Caco-2 (cell line): Measurements from ENCODE around the gene KREMEN1. TPM values are rescaled to one million over a fixed set of nuclear protein-coding genes. Genes with fewer than 3 reads are reported as not detected.

ENCODE experiments used
- BruUV-seq: library from RNA; stranded (reverse); fragments of 400-500 nt; replicated peaks from 2 replicates; lab custom pipeline; 2021; lab: Mats Ljungman, UMichigan
- CTCF ChIA-PET: fragments of 300-600 bp; sonication (Branson Sonifier 250); formaldehyde crosslinking; loops from one replicate; lab custom pipeline; 2022; ENCODE audit warnings: antibody characterized with exemption; lab: Charles Lee
- POLR2A ChIA-PET: fragments of 300-600 bp; sonication (Branson Sonifier 250); formaldehyde crosslinking; loops from one replicate; lab custom pipeline; 2022; ENCODE audit warnings: antibody characterized with exemption; lab: Charles Lee
- DNase-seq, 2 experiments: peaks; one replicate each; pipeline versions ENCODE4 v3.0.0 to v3.0.0-alpha.2; 2020 to 2022
- H3K27me3 ChIP-seq: replicated peaks from 2 replicates; pipeline ENCODE4 v1.6.0; 2011; ENCODE audit warnings: low read length; ENCODE audit not compliant: control insufficient read depth, insufficient read depth
- H3K36me3 ChIP-seq: 2 replicates; pipeline ENCODE4 v1.5.1; 2011; ENCODE audit warnings: low read length; ENCODE audit not compliant: control insufficient read depth, insufficient read depth
- H3K4me1 ChIP-seq: fragments of 250-450 bp; sonication (Bioruptor Pico); 2 replicates; pipeline ENCODE4 v1.5.1; 2020; ENCODE audit warnings: mild to moderate bottlenecking
- H3K4me3 ChIP-seq: 2 replicates; pipeline ENCODE4 v1.5.1; 2011; ENCODE audit warnings: low read depth, mild to moderate bottlenecking, control low read depth, low read length
- H3K9me3 ChIP-seq: fragments of 250-450 bp; sonication (Bioruptor Pico); 2 replicates; pipeline ENCODE4 v1.5.1; 2020; ENCODE audit warnings: mild to moderate bottlenecking, moderate library complexity
- H3K27ac Mint-ChIP-seq: one replicate; pipeline ENCODE4 v1.8.0; 2022; ENCODE audit warnings: mixed read lengths; ENCODE audit not compliant: unreplicated experiment
- H3K27me3 Mint-ChIP-seq: one replicate; pipeline ENCODE4 v1.8.0; 2022; ENCODE audit warnings: mixed read lengths; ENCODE audit not compliant: insufficient read depth, unreplicated experiment
- H3K36me3 Mint-ChIP-seq: one replicate; pipeline ENCODE4 v1.8.0; 2022; ENCODE audit warnings: mild to moderate bottlenecking, mixed read lengths; ENCODE audit not compliant: insufficient read depth, unreplicated experiment
- H3K4me1 Mint-ChIP-seq: one replicate; pipeline ENCODE4 v1.8.0; 2022; ENCODE audit warnings: low read depth, mixed read lengths; ENCODE audit not compliant: unreplicated experiment
- H3K4me3 Mint-ChIP-seq: one replicate; pipeline ENCODE4 v1.8.0; 2022; ENCODE audit warnings: mild to moderate bottlenecking, moderate library complexity, mixed read lengths; ENCODE audit not compliant: unreplicated experiment
- H3K9me3 Mint-ChIP-seq: one replicate; pipeline ENCODE4 v1.8.0; 2022; ENCODE audit warnings: mixed read lengths; ENCODE audit not compliant: unreplicated experiment
- intact Hi-C: fragments of 100-400 bp; cut with micrococcal nuclease; formaldehyde crosslinking; loops from one replicate; pipeline ENCODE4 v1.10.0; 2022; ENCODE audit not compliant: unreplicated experiment
- total RNA-seq: library from RNA; stranded (reverse); gene quantifications from 2 replicates; pipeline ENCODE4 v1.2.3, GENCODE V29; 2022
- TF ChIP-seq, protein P1 (sequence below), 2 experiments: fragments of 200-600 bp in 1 of 2; IDR thresholded peaks; 1 replicate in 1 of 2; 2 replicates in 1 of 2; pipeline versions ENCODE4 v1.5.1 to v1.8.0; 2011 to 2022; ENCODE audit warnings: antibody characterized with exemption in 1 of 2, control low read depth in 1 of 2, inconsistent platforms in 1 of 2, low read depth in 1 of 2, low read length in 1 of 2, mild to moderate bottlenecking in 1 of 2, moderate library complexity in 1 of 2; ENCODE audit not compliant: insufficient read depth in 1 of 2, severe bottlenecking in 1 of 2, unreplicated experiment in 1 of 2

The KREMEN1 gene
- total RNA-seq, 1 experiment from 2014 or later = 29.7 TPM

DNA sequence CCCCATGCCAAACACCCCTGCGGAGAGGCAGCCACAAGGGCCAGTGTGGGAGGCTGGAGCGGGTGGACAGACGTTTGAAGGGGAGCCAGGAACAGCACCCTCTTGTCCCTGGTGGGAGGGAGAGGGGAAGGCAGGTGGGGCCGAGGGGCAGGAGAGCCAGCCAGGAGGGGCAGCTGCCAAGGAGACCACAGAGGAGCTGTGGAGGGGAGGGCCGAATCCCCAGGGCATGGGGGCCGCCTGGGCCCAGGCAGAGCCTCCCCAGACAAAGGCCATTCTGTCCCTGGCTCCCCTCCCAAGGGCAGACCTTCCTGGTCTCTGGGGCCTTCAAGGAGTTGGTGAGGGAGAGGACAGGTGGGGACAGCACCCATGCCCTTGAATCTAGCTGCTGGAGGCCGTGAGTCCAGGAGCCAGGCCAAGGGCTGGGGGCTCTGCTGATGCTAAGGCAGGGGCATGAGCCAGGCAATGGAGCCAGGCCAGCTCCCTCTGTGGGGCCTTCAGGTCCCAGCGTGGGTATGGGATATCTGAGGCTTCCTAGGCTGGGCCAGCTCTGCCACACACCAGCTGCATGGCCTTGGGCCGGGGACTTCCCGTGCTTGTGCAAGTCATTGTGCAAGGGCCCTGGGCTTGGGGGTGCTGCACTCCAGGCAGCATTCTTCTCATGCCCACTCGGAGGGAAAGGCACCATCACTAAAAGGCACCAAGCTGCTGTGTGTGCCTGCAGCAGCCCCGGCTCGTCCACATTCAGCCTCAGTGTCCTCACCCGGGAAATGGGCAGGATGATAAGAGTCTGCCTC is 144.2 kb downstream of the KREMEN1 start:
- POLR2A ChIA-PET = no interaction called here
- CTCF ChIA-PET = interaction anchor here (0.6 to 1.6 kb wide), 2 partner anchors 12 to 64 kb away, joined by 3 to 4 read pairs; partner anchors contain the start of gene EMID1

More for the DNA sequence above, 144.2 kb downstream of the KREMEN1 start:
- Histone ChIP-seq H3K4me3 (no peak overlapping the region), H3K9me3 (no peaks in the 10 kb centered on the region), H3K27me3 (no peaks in the 10 kb centered on the region), H3K36me3 (no peaks in the 10 kb centered on the region), H3K4me1 (peaks cover 17% of the 10 kb centered on the region)
- Mint-ChIP-seq H3K4me3 (no peak overlapping the region), H3K27ac (no peak overlapping the region), H3K9me3 (no peaks in the 10 kb centered on the region), H3K4me1 (peaks cover 13% of the 10 kb centered on the region), H3K27me3 (no peaks in the 10 kb centered on the region), H3K36me3 (no peaks in the 10 kb centered on the region)
- intact Hi-C loops = no loop called here
- DNase-seq = no peak
- TF ChIP-seq, protein P1, sequence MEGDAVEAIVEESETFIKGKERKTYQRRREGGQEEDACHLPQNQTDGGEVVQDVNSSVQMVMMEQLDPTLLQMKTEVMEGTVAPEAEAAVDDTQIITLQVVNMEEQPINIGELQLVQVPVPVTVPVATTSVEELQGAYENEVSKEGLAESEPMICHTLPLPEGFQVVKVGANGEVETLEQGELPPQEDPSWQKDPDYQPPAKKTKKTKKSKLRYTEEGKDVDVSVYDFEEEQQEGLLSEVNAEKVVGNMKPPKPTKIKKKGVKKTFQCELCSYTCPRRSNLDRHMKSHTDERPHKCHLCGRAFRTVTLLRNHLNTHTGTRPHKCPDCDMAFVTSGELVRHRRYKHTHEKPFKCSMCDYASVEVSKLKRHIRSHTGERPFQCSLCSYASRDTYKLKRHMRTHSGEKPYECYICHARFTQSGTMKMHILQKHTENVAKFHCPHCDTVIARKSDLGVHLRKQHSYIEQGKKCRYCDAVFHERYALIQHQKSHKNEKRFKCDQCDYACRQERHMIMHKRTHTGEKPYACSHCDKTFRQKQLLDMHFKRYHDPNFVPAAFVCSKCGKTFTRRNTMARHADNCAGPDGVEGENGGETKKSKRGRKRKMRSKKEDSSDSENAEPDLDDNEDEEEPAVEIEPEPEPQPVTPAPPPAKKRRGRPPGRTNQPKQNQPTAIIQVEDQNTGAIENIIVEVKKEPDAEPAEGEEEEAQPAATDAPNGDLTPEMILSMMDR (IDR thresholded peaks at IDR 0.05; ENCODE audit: insufficient read depth in 1 of 2, low read depth in 1 of 2, low read length in 1 of 2, severe bottlenecking in 1 of 2, unreplicated experiment in 1 of 2) = no peak
- BruUV-seq = no TSS peak

Other genes starting within 250 kb of the KREMEN1 start
- 37.9 and 41.1 TPM in 2 replicates for gene ZNRF3, start 189.5 kb upstream of the KREMEN1 start, total RNA-seq
- gene C22orf31, start 11.2 kb upstream of the KREMEN1 start, total RNA-seq = not detected in 2 replicates
- 8.9 and 10.0 TPM in 2 replicates for gene EMID1, start 132.9 kb downstream of the KREMEN1 start, total RNA-seq
- gene RHBDD3, start 194.9 kb downstream of the KREMEN1 start, total RNA-seq = 47.7 and 49.6 TPM in 2 replicates
- 343 and 358 TPM in 2 replicates for gene EWSR1, start 195.2 kb downstream of the KREMEN1 start, total RNA-seq
- 20.4 and 21.1 TPM in 2 replicates for gene GAS2L1, start 233.6 kb downstream of the KREMEN1 start, total RNA-seq
- gene RASL10A, start 242.7 kb downstream of the KREMEN1 start, total RNA-seq = 1.1 and 1.8 TPM in 2 replicates